Measurements from ENCODE around the gene GDPGP1. TPM values are rescaled to one million over a fixed set of nuclear protein-coding genes. Genes with fewer than 3 reads are reported as not detected.
"Not testable (repeated sequence)": the region's sequence is repeated elsewhere in the genome, so short reads cannot be mapped to it uniquely, and the experiment has no call there.

Gene GDPGP1
- total RNA-seq, 2 experiments from 2014 or later: 10.2 to 10.3 TPM

- POLR2A ChIA-PET: no interaction called here
These were observed 5.4 kb downstream of the GDPGP1 start for GRCh38 chr15:90239371-90239770.

GRCh38 chr15:90240856-90241255 lies 6.8 kb downstream of the GDPGP1 start:
- Mint-ChIP-seq H3K27ac (no peak overlapping the region), H3K4me1 (peaks cover 9% of the 10 kb centered on the region), H3K9me3 (no peaks in the 10 kb centered on the region), H3K27me3 (no peaks in the 10 kb centered on the region), H3K36me3 (peaks cover 10% of the 10 kb centered on the region), H3K4me3 (no peak overlapping the region)
- ATAC-seq (ENCODE audit: low read depth) (no peak), DNase-seq (no peak)
- POLR2A ChIA-PET: interaction anchor here (0.7 to 1.1 kb wide), 2 partner anchors 9 to 25 kb away, joined by 3 read pairs; partner anchors contain the start of gene NGRN

More at GRCh38 chr15:90239371-90239770, 5.4 kb downstream of the GDPGP1 start:
- no peak overlapping the region for H3K4me3 Mint-ChIP-seq
- no peak overlapping the region for H3K27ac Mint-ChIP-seq
- no peaks in the 10 kb centered on the region for H3K27me3 Mint-ChIP-seq
- no peaks in the 10 kb centered on the region for H3K9me3 Mint-ChIP-seq
- H3K36me3 Mint-ChIP-seq: peaks cover 10% of the 10 kb centered on the region
- no peak for ATAC-seq (ENCODE audit: low read depth)
- no peak for DNase-seq
- H3K4me1 Mint-ChIP-seq: peaks cover 17% of the 10 kb centered on the region

- H3K36me3 Mint-ChIP-seq: peaks cover 3% of the 10 kb centered on the region
- no peak overlapping the region for H3K4me3 Mint-ChIP-seq
These were observed 7.6 kb downstream of the GDPGP1 start for GRCh38 chr15:90241343-90242192.

GRCh38 chr15:90243943-90244639 lies 10.1 kb downstream of the GDPGP1 start:
- Mint-ChIP-seq H3K27ac (no peak overlapping the region), H3K4me1 (peaks cover 5% of the 10 kb centered on the region), H3K36me3 (peaks cover 3% of the 10 kb centered on the region), H3K27me3 (no peaks in the 10 kb centered on the region), H3K9me3 (no peaks in the 10 kb centered on the region), H3K4me3 (no peak overlapping the region)
- ATAC-seq (ENCODE audit: low read depth) (no peak), DNase-seq (no peak)
- POLR2A ChIA-PET: interaction anchor here (0.7 to 1.2 kb wide), 2 partner anchors 10 to 114 kb away, joined by 3 to 4 read pairs; partner anchors contain the start of genes CIB1 and GDPGP1

More at GRCh38 chr15:90241343-90242192, 7.6 kb downstream of the GDPGP1 start:
- ATAC-seq (ENCODE audit: low read depth) (no peak), DNase-seq (no peak)
- POLR2A ChIA-PET: interaction anchor here (0.7 kb wide), 2 partner anchors 8 to 24 kb away, joined by 3 read pairs; partner anchors contain the start of gene NGRN
- no peak overlapping the region for H3K27ac Mint-ChIP-seq
- H3K27me3 Mint-ChIP-seq: no peaks in the 10 kb centered on the region
- peaks cover 4% of the 10 kb centered on the region for H3K4me1 Mint-ChIP-seq
- no peaks in the 10 kb centered on the region for H3K9me3 Mint-ChIP-seq

GRCh38 chr15:90248789-90249202 lies 14.8 kb downstream of the GDPGP1 start:
- H3K4me3 Mint-ChIP-seq: peak overlapping the region; percentile 68

GRCh38 chr15:90249203-90249863 lies 15.3 kb downstream of the GDPGP1 start, which contains the start of gene TTLL13:
Gene TTLL13, plus strand, starts transcription at chr15:90249556. Its CDS starts 1,075 bp downstream, at chr15:90250631.
- POLR2A ChIA-PET: interaction anchor here (0.6 to 2.7 kb wide), 12 partner anchors 9 to 236 kb away, joined by 3 to 9 read pairs (median 3); partner anchors contain the start of genes CIB1, GDPGP1 and SEMA4B
- Mint-ChIP-seq H3K4me1 (peaks cover 10% of the 10 kb centered on the region), H3K27me3 (peaks cover 2% of the 10 kb centered on the region), H3K36me3 (no peaks in the 10 kb centered on the region), H3K4me3 (peak within 1 kb of the TSS; percentile 68), H3K9me3 (no peaks in the 10 kb centered on the region), H3K27ac (peak within 1 kb of the TSS; percentile 19)
- ATAC-seq (ENCODE audit: low read depth) (peak; percentile 72), DNase-seq (peak; percentile 79)

More at GRCh38 chr15:90248789-90249202, 14.8 kb downstream of the GDPGP1 start:
- no peaks in the 10 kb centered on the region for H3K36me3 Mint-ChIP-seq
- H3K4me1 Mint-ChIP-seq: peaks cover 10% of the 10 kb centered on the region
- peaks cover 2% of the 10 kb centered on the region for H3K27me3 Mint-ChIP-seq
- DNase-seq: no peak
- peak overlapping the region; percentile 19 for H3K27ac Mint-ChIP-seq
- no peaks in the 10 kb centered on the region for H3K9me3 Mint-ChIP-seq
- POLR2A ChIA-PET: interaction anchor here (0.7 to 2.7 kb wide), 10 partner anchors 11 to 235 kb away, joined by 3 to 9 read pairs (median 4); partner anchors contain the start of genes CIB1, GDPGP1 and SEMA4B
- peak; percentile 7 for ATAC-seq (ENCODE audit: low read depth)

- H3K4me1 Mint-ChIP-seq: peaks cover 2% of the 10 kb centered on the region
- POLR2A ChIA-PET: no interaction called here
These were observed 23.8 kb downstream of the GDPGP1 start for GRCh38 chr15:90257776-90258175.

GRCh38 chr15:90259524-90259923 lies 25.5 kb downstream of the GDPGP1 start:
- no peak for ATAC-seq (ENCODE audit: low read depth)
- H3K36me3 Mint-ChIP-seq: no peaks in the 10 kb centered on the region
- DNase-seq: no peak
- H3K9me3 Mint-ChIP-seq: no peaks in the 10 kb centered on the region
- no peak overlapping the region for H3K27ac Mint-ChIP-seq
- H3K4me1 Mint-ChIP-seq: peaks cover 7% of the 10 kb centered on the region
- POLR2A ChIA-PET: no interaction called here
- H3K4me3 Mint-ChIP-seq: no peak overlapping the region
- H3K27me3 Mint-ChIP-seq: no peaks in the 10 kb centered on the region

More at GRCh38 chr15:90257776-90258175, 23.8 kb downstream of the GDPGP1 start:
- Mint-ChIP-seq H3K27ac (no peak overlapping the region), H3K36me3 (no peaks in the 10 kb centered on the region), H3K9me3 (no peaks in the 10 kb centered on the region), H3K27me3 (no peaks in the 10 kb centered on the region), H3K4me3 (no peak overlapping the region)
- ATAC-seq (ENCODE audit: low read depth) (no peak), DNase-seq (no peak)

- H3K27ac Mint-ChIP-seq; H3K36me3 Mint-ChIP-seq; H3K27me3 Mint-ChIP-seq; H3K9me3 Mint-ChIP-seq; DNase-seq; H3K4me1 Mint-ChIP-seq; ATAC-seq (ENCODE audit: low read depth); H3K4me3 Mint-ChIP-seq: not testable (repeated sequence)
- POLR2A ChIA-PET: interaction anchor here (0.6 to 0.8 kb wide), 3 partner anchors 10 to 1393 kb away, joined by 4 to 6 read pairs (median 4); partner anchors contain the start of gene TTLL13
These were observed 26.7 kb downstream of the GDPGP1 start for GRCh38 chr15:90260731-90261130.

- DNase-seq (no peak), ATAC-seq (ENCODE audit: low read depth) (no peak)
- no peaks in the 10 kb centered on the region for H3K9me3 Mint-ChIP-seq
- H3K4me3 Mint-ChIP-seq: no peak overlapping the region
- peaks cover 10% of the 10 kb centered on the region for H3K4me1 Mint-ChIP-seq
- POLR2A ChIA-PET: interaction anchor here (2.8 kb wide), 1 partner anchor 28 kb away, joined by 9 read pairs; the partner anchor contains the start of genes CIB1 and GDPGP1
- no peaks in the 10 kb centered on the region for H3K36me3 Mint-ChIP-seq
- H3K27me3 Mint-ChIP-seq: no peaks in the 10 kb centered on the region
- H3K27ac Mint-ChIP-seq: no peak overlapping the region
These were observed 27.8 kb downstream of the GDPGP1 start for GRCh38 chr15:90261811-90262210.

- H3K4me1 Mint-ChIP-seq: peaks cover 16% of the 10 kb centered on the region
- no peaks in the 10 kb centered on the region for H3K27me3 Mint-ChIP-seq
- no peak overlapping the region for H3K27ac Mint-ChIP-seq
- DNase-seq: no peak
- POLR2A ChIA-PET: interaction anchor here (1.2 to 2.8 kb wide), 2 partner anchors 13 to 29 kb away, joined by 3 to 9 read pairs; partner anchors contain the start of genes CIB1, GDPGP1 and TTLL13
- no peak for ATAC-seq (ENCODE audit: low read depth)
- H3K4me3 Mint-ChIP-seq: no peak overlapping the region
- H3K9me3 Mint-ChIP-seq: no peaks in the 10 kb centered on the region
- no peaks in the 10 kb centered on the region for H3K36me3 Mint-ChIP-seq
These were observed 28.4 kb downstream of the GDPGP1 start for GRCh38 chr15:90262426-90262825.

- DNase-seq: peak; percentile 33
- Mint-ChIP-seq H3K27me3 (no peaks in the 10 kb centered on the region), H3K36me3 (peaks cover 9% of the 10 kb centered on the region), H3K27ac (peak overlapping the region; percentile 98), H3K9me3 (no peaks in the 10 kb centered on the region), H3K4me3 (peak overlapping the region; percentile 96), H3K4me1 (peaks cover 27% of the 10 kb centered on the region)
- POLR2A ChIA-PET: interaction anchor here (2.8 kb wide), 1 partner anchor 31 kb away, joined by 9 read pairs; the partner anchor contains the start of genes CIB1 and GDPGP1
- no peak for ATAC-seq (ENCODE audit: low read depth)
These were observed 30.7 kb downstream of the GDPGP1 start for GRCh38 chr15:90264671-90265070.
